ENCODE results near the gene RIGI. TPM values are rescaled to one million over a fixed set of nuclear protein-coding genes. Genes with fewer than 3 reads are reported as not detected.

The RIGI gene
- total RNA-seq, 4 donors from 2014 or later, result 12.7 to 38.9 (median 21.1) TPM

GRCh38 chr9:32571969-32572899 is 46.2 kb upstream of the RIGI start:
- intact Hi-C loops (cut with DNase I; ENCODE audit: low total_unique reads), result loop anchor here (2.0 kb wide), 1 partner anchor 187 kb away; the partner anchor contains the start of gene ACO1
- no peak for TF ChIP-seq POLR2AphosphoS5 (IDR thresholded peaks at IDR 0.05)
- TF ChIP-seq CTCF (IDR thresholded peaks at IDR 0.05), result peak; percentile 61 to 85 (median 68)
- TF ChIP-seq POLR2A (IDR thresholded peaks at IDR 0.05), result no peak
- TF ChIP-seq EP300 (IDR thresholded peaks at IDR 0.05; ENCODE audit: low read depth), result no peak
- in situ Hi-C loops (cut with MboI; ENCODE audit: low pct_ligation_motif_present in 1 of 4, low pct_unique_long_range_greater_than_20kb in 1 of 4, low sequenced_read_pairs in 3 of 4), result loop anchor here in 1 of 4 donors (10.0 kb wide), 1 partner anchor 187 kb away; the partner anchor contains the start of gene ACO1
- H3K27ac ChIP-seq, result peak overlapping the region; percentile 93 to 96 (median 95)
- WGBS, 2 donors (ENCODE audit: low coverage in 1 of 2), result 1% methylated on average over 5 to 17 of the region's 17 CpGs
- peak overlapping the region; percentile 61 to 93 (median 80) for H3K4me3 ChIP-seq
- H3K36me3 ChIP-seq, result peaks cover 0 to 6% (median 3%) of the 10 kb centered on the region in 4 donors
- no peaks in the 10 kb centered on the region for H3K9me3 ChIP-seq
- no peaks in the 10 kb centered on the region for H3K27me3 ChIP-seq
- H3K4me1 ChIP-seq, result peaks cover 6 to 18% (median 17%) of the 10 kb centered on the region in 4 donors
- DNase-seq, result peak; percentile 75

GRCh38 chr9:32570262-32570661 is 44.3 kb upstream of the RIGI start:
- no peak overlapping the region for H3K4me3 ChIP-seq
- peaks cover 6 to 18% (median 17%) of the 10 kb centered on the region in 4 donors for H3K4me1 ChIP-seq
- in situ Hi-C loops (cut with MboI; ENCODE audit: low pct_ligation_motif_present in 1 of 4, low pct_unique_long_range_greater_than_20kb in 1 of 4, low sequenced_read_pairs in 3 of 4) (loop anchor here in 1 of 4 donors (10.0 kb wide), 1 partner anchor 185 kb away; the partner anchor contains the start of gene ACO1), intact Hi-C loops (cut with DNase I; ENCODE audit: low total_unique reads) (no loop called here)
- no peak for TF ChIP-seq POLR2AphosphoS5 (IDR thresholded peaks at IDR 0.05)
- no peak for TF ChIP-seq EP300 (IDR thresholded peaks at IDR 0.05; ENCODE audit: low read depth)
- no peak for TF ChIP-seq POLR2A (IDR thresholded peaks at IDR 0.05)
- TF ChIP-seq CTCF (IDR thresholded peaks at IDR 0.05), result no peak
- no peaks in the 10 kb centered on the region for H3K9me3 ChIP-seq
- DNase-seq, result no peak
- no peak overlapping the region for H3K27ac ChIP-seq
- peaks cover 0 to 16% (median 6%) of the 10 kb centered on the region in 4 donors for H3K36me3 ChIP-seq
- no peaks in the 10 kb centered on the region for H3K27me3 ChIP-seq
- WGBS, 2 donors (ENCODE audit: low coverage in 1 of 2), result 93 to 100% methylated on average over 4 of the region's 4 CpGs

GRCh38 chr9:32566770-32567169 is 40.8 kb upstream of the RIGI start:
- 96% methylated on average over 26 of the region's 26 CpGs; no CpG with 5 or more reads in 1 of the 2 donors for WGBS, 2 donors (ENCODE audit: low coverage in 1 of 2)
- in situ Hi-C loops (cut with MboI; ENCODE audit: low pct_ligation_motif_present in 1 of 4, low pct_unique_long_range_greater_than_20kb in 1 of 4, low sequenced_read_pairs in 3 of 4), result no loop called here

More at GRCh38 chr9:32566770-32567169, 40.8 kb upstream of the RIGI start:
- H3K4me3 ChIP-seq, result no peak overlapping the region
- TF ChIP-seq POLR2AphosphoS5 (IDR thresholded peaks at IDR 0.05) (no peak), EP300 (IDR thresholded peaks at IDR 0.05; ENCODE audit: low read depth) (no peak), POLR2A (IDR thresholded peaks at IDR 0.05) (no peak), CTCF (IDR thresholded peaks at IDR 0.05) (no peak)
- peaks cover 0 to 20% (median 8%) of the 10 kb centered on the region in 4 donors for H3K36me3 ChIP-seq
- H3K9me3 ChIP-seq, result no peaks in the 10 kb centered on the region
- no peak overlapping the region for H3K27ac ChIP-seq
- DNase-seq, result no peak
- intact Hi-C loops (cut with DNase I; ENCODE audit: low total_unique reads), result no loop called here
- peaks cover 6 to 9% (median 7%) of the 10 kb centered on the region in 4 donors for H3K4me1 ChIP-seq
- H3K27me3 ChIP-seq, result no peaks in the 10 kb centered on the region

Data from transverse colon (tissue), 4 donors.